ENCODE data around the gene FRMD4A.

The FRMD4A gene

DNA sequence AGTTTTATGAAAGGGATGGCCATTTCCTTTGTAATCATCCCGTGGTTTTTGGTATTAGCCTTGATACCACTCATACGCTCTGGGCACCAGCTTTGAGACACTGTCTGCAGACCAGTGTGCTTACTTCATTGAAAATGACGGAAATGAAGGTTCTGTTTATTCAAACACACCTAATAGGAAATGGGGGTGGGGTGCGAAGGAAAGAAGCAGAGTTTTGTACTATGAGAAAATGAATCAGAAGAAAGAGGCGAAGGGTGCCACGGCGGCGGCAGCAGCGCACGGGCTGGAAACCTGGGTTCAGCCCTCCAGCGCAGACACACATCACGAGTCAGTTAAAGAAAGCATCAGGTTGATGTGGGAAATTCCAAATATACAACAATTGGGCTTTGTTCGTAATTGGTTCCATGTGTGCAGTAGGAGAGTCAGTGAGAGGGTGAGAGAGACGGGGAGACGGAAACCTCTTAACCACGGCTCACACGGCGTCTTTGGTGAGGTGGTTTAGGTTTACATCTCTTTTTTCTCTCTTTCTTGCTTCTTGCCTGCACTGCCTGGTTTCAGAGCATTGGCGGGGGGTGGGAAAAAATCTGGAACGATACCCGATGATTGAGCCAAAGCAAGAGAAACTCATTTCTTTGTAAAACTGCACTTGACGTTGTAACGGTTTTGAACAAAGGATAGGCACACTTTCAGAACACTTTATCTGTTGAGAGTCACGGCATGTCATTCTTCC lies 321.2 kb downstream of the FRMD4A start:
- DNase-seq = peak; percentile 53

DNA sequence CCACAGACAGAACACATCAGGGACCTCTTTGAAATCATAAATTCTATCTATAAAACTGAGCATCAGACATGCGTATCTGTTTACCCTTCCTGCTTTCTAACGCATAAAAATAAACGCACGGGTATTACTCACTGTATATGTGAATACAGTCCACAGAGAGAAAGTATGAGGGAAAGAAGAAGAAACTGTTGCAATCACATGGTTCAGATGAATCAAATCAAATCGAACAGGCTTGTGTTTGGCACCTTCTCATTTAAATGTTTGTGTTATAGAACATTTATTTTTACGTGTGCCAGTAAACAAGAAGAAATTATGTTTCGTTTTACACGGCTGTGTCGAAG lies 322.0 kb downstream of the FRMD4A start:
- DNase-seq = peak; percentile 4

DNA sequence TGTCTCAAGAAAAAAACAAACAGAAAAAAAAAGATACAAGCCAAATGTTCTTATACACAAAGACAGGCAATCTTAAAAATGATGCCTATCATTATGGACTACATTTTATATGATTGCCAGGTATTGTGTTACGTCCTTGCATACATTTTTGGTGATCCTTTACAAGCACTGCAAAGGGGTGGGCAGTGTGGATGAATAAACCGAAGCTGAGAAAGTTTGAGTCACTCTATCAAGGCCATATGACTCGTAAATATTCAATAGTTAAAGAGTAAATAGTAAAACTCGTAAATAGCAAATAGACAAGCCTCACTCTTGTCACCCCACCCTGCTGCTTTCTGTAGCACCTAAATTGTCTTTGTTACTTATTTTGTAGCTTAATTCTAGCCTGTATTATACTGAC lies 326.2 kb downstream of the FRMD4A start:
- DNase-seq = no peak

DNA sequence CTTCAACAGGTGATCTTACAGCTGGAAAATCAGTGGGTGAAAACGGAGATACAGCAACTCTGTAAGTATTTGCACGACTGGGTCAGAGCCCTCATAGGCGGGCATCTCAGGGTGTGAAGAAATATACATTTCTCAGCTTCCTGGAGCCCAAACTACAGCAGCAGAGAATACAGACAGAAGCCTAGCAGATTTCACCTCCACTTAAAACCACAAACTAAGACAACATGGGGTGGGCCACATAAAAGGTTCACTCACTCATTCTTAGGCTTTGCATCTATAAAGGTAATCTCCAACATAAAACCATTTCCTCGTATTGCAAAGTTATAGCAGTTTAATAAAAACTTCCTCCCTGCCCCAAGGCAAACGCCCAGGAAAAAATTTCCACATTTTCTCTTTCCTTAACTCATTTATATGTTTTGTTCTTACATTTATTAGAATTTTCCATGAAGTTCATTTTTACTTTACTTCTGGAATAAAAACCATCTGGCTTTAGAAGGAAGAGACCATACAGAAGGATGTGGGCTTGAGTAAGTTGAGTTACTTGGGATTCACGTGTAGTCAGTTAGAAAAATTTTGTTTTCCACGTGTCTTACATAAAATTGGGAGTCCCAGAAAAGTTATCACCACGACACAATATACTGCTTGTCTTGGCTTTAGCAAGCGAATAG lies 327.1 kb downstream of the FRMD4A start:
- no peak for DNase-seq

DNA sequence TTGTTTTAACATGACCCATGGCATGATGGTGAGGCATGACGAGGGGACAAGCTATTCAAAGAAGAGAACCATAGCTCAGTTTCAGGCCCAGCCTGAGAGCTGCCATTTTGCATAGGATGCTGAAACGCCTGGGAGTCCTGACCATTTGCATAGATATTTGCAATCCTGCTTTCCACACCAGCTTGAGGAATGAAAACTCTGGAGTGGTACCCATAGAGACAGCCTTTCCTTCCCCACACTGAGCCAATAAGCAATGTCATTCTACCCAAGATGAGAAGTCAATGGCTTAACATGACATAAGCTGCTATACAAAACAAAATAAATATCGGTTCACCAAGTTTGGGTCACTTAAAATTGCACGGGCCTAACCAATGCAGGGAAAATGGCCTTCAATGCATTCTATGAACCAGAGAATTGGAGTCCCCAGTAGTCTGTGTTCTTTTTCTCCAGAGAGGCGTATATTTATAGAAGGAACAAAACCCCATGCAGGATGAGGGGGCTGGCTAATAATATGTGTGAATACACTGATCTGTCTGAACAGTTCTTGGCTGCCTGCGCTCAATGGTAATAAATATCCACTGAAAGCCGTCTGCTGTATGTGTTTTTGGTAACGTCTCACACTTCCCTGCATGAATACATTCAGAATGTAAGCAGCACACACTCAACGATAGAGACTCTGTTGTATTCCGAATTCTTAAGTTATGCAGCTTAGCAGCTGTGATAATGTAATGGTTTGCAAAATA lies 329.3 kb downstream of the FRMD4A start:
- DNase-seq = no peak

DNA sequence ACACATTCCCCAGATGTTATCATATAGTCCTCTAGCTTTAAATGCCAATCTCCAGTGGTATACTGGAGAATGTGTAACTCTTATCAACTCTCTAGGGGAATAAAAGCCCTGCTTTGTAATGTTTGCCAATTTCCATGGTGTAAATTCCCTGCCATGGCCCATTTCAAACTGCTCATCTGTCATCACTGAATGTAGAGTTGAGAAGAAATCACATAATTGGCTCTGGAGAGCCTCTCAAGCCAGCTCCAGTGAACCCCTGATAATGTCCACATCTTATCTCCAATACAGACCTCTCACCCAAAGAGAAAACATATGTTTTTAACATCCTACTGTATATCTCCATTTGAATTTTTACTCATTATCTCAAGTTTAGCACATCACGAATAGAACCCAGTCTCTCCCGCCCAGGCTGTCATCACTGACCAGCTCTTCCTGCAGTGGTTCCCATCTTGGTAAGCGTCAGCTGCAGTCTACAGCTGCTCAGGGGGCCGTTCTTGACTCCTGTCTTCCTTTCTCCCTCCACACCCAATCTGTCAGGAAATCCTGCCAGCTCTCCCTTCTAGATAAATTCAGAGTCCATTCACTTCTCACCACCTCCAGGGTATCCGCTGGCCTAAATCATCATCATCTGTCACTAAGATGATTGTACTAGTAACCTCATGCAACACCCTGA lies 332.4 kb downstream of the FRMD4A start:
- DNase-seq = no peak

DNA sequence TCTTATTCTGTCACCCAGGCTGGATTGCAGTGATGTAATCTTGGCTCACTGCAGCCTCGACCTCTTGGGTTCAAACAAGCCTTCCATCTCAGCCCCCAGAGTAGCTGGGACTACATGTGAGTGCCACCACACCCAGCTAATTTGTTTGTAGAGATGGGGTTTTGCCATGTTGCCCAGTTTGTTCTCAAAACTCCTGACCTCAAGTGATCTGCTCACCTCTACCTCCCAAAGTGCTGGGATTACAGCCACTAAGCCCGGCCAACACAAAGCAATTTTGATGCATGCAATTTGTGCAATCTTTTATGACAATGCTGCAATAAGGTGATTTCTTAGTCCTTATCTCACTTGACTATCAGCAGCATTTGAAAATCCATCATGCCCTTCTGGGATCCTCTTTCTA lies 333.1 kb downstream of the FRMD4A start:
- no peak for DNase-seq

DNA sequence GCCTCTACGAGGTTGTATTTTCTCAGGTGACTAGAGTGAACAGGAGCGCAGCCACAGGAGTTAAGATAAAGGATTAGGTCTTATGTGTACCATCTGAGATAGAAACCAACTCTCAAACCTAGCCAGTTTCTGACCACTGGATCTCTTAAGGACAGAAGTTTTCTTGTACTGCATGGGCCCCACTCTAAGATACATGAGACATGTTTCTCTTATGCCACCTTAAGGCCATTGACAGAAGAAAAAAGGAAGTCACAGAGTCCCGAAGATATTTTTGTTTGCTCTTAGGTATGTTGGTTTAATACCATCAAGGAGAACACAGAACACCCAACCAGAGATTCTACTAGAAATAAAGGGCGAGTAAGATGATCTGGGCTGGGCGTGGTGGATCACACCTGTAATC lies 335.8 kb downstream of the FRMD4A start:
- DNase-seq = no peak

DNA sequence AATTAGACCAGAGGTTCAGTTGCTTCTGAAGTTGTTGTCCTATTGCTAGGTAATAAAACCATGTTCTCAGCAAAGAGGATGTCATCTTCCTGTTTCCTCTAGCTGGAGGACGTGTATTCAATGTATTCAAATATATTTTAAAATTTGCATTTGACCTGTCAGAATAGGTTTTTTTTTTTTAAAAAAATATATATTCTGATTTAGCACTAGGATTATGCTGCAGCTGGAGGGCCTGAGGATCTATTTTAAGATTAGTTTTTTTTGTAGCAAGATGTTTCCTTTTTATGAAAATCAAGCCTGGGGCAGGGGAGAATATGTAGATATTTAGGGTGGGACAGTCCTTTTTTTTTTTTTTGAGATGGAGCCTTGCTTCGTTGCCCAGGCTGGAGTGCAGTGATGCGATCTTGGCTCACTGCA lies 337.0 kb downstream of the FRMD4A start:
- no peak for DNase-seq

DNA sequence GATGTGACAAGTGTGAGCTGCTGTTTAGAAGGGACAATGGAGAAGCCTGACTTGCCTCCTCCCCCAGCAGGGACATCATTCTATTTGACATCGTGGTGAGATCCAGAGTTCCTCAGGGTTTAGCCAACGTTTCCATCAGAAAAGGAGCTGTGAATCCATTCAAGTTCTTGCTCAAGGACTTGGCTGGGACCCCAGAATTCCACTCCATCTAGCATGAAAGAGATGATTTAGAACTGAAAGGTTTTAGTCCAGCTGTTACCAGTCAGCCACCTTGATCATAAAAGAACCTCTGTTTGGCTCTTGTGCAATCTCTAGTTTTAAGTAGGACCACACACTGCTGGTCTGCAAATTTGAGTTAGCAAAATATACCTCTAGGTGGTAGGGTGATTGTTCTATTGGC lies 337.6 kb downstream of the FRMD4A start:
- no peak for DNase-seq

DNA sequence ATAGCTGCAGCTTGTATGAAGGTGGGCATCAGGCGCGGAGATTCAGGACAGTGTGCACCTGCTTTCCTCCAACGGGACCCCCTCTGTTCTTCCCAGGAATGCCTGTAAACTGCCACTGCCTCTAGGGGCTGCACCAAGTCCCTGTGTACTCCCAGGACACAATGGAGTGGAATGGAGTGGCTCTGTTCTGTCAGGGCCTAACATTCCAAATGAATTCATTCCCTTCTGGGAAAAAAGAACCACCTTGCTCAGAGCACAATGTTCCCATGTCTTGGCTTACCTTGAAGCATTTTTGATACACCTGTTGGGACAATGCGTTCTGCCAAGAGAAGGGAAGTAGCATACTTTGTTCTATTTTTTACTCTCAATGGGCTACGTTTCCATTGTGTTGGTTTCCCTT lies 339.4 kb downstream of the FRMD4A start:
- no peak for DNase-seq

DNA sequence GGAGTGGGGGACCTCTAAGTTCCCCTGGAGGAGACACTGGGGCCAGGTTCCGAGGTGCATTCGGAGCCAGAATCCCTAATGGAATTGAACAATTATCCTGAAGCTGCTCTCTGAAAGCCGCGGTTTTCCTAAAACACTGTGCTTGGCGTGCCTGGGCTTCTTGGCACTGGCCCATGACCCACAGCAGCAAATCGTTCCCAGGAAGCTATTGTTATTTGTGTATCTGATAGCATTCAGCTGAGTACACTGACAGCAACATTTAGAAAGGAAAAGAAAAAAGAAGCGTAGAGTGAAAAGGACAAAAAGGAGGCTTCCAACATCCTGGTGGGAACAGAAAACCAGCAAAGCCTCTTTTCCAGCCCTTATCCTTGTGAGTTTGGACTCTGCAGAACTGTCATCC lies 339.8 kb downstream of the FRMD4A start:
- no peak for DNase-seq

DNA sequence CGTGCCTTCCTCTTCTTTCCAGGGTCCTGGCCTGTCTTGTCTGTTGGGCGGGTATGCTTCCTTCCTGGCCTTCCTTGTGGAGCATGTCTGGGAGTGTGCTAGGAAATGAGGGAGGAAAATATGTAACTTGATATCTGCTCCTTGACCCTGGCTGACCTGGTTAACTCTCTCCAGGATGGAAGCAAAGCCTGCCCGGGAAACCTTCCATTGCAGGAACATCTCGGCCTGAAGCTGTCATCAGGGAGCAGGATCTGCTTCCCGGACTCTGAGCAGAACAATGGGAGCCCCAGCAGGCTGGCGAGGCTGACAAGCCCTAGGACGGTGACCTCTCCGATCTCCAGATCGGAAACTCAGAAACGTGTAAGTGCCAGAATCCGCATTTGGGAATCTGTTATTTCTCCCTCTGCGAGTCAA lies 340.3 kb downstream of the FRMD4A start:
- no peak for DNase-seq

DNA sequence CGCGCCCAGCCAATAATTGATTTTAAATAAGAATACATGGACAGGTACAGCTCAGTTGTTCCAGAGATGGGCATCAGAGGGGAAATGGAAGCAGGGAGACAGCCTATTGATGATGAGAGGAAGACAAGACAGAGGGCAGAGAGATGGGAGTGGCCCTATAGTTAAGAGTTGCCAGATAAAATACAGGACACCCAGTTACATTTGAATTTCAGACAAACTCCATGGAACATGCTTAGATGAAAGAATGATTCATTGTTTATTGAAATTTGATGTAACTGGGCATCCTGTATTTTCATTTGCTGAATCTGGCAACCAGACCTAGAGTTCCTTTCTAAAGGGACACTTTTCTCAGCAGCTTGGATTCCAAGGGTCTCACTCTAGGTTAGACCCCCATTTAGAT lies 341.1 kb downstream of the FRMD4A start:
- DNase-seq = no peak

DNA sequence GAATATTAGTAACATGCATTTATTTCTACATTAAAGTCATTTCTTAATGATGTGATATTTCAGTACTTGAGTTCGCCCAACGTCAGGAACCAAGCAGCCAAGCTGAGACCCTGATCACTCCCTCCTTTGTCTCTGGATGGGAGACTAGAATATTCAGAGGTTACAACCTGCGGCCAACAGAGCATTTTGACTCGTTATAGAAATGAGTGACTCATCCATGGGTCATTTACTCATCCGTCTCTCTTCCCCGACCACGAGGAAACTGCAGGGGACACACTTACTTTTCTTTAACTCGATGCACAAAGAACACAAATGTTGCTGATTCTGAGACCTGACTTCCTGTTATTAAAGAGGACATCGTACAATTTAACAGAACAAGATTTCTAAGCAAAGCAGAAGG lies 343.3 kb downstream of the FRMD4A start:
- DNase-seq = no peak

DNA sequence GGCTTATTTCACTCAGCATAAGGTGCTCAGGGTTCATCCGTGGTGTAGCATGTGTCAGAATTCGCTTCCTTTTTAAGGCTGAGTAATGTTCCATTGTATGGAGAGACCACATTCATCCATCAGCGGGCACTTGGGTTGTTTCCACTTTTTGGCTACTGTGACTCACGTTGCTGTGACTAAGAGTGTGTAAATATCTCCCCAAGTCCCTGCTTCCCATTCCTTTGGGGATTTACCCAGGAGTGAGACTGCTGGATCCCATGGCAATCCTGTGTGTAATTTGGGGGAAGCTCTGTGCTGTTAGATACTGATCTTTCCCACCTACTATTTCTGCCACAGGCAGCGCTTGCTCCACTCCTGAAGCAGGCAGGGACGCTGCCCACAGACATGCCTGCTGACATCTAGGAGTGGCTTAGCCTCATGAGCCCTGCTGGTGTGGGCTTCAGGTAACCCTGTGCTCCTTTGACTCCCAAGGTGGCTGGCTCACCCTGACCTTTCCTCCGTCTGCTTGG lies 346.0 kb downstream of the FRMD4A start:
- DNase-seq = peak; percentile 1

DNA sequence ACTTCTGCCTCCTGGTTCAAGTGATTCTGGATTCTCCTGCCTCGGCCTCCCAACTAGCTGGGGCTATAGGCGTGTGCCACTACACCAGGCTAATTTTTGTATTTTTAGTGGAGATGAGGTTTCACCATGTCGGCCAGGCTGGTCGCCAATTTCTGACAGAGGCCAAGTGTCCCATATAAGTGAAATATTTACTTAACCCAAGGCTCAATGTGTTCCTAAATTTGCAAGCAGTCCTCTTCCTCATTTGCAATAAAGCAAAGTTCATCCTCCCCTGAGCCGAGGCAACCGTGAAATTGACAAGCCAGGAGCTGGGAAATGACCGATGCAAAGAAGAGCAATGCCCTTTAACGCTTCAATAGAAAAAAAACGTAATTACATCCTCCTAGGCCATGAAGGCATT lies 347.7 kb downstream of the FRMD4A start:
- DNase-seq = no peak

DNA sequence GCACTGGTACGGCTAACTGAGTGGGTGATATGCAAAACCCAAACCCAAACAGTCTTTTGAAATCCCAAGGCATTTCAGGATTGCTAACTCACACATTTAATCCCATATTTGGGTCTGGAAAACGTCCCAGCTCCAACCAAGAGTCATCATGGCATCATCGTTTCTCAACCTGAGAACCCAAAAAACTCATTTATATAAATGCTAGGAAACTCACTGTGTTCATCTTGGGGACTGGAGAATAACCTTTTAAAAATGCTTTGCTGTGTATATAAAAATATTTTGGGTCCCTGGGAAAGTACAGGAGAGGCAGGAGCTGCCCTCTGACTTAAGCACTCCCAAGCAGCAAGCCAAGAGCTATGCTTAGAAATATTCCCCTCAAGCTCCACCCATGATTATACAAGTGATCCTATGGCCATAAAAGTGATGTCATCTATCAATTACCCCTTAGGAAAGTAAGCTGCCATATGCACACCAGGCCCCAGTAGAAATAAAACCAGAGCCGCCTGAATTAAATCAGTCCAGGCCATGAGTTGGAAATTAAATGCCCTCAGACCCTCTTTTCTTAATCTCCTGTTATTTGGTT lies 352.1 kb downstream of the FRMD4A start:
- no peak for DNase-seq

DNA sequence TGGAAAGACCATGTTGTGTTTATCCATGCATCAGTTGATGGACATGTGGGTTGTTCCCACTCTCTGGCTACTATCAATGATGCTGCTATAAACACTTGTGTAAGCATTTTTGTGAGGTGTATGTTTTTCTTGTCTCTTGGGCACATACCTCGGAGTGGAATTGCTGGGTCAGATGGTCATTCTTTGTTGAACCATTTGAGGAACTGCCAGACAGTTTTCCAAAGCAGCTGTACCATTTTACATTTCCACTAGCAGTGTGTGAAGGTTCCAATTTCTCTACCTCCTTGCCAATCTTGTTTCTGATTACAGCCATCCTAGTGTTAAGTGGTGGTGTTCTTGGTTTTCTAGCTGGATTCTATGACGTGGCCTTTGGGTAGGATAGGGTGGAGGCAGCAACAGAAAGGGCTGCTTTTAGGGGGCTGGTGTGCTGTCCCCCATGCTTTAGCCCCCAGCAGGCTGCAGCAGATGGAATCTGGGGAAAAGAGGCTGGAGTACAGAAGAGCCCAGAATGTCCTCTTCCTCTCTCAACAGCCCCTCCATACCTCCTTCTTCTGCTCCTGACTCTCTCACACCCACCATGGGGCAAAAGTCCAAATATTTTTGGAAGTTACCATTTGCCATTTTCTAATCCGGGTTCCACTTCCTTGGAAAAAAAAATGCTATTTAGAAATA lies 352.7 kb downstream of the FRMD4A start:
- DNase-seq = no peak

DNA sequence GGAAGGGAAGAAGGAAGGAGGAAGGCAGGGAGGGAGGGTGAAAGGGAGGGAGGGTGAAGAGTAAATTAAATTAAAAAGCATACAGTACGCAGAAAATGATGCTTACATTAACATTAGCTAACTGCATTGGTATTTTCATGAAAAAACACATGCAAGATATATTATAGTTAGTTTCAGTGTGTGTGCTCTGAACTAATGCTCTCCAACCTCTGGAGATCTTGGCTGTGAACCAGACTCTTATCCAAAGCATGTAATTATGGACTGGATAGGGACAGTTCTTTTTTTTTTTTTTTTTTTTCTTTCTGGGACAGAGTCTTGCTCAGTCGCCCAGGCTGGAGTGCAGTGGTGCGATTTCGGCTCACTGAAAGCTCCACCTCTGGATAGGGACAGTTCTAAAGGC lies 357.0 kb downstream of the FRMD4A start:
- no peak for DNase-seq

DNA sequence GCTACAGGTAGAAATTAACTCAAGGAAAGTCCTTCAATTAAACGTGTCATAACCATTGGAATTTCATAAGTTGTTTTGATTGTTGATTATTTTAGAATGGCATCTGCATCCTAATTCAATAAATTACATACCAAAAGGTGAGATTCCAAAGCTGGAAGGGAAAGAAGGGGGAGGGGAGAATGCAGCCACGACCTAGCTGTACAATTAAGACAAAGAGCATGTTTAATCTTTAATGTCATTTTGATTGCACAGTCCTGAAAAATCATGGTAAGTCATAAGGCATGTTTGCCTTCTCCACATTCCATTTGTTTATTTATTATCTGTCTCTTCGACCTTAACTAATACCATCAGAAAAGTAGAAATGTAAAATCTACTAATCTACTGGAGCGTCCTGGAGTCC lies 358.1 kb downstream of the FRMD4A start:
- DNase-seq = no peak
